Lower leg skin (tissue), 4 donors: Measurements from ENCODE around the gene MRPS25. TPM values are rescaled to one million over a fixed set of nuclear protein-coding genes. Genes with fewer than 3 reads are reported as not detected.
A peak's percentile ranks its signal among the peaks of the same experiment; 100 is the strongest.

Experiments
- DNase-seq, 2 donors: peaks; one replicate each; pipeline ENCODE4 v3.0.0-alpha.2; 2019; ENCODE audit warnings: low spot score in 2 of 2
- H3K4me3 ChIP-seq: fragments of 200-600 bp; sonication (generic); 2 replicates; pipeline ENCODE4 v1.5.1; 2017; ENCODE audit warnings: mild to moderate bottlenecking, low read depth; ENCODE audit not compliant: poor library complexity, severe bottlenecking
- POLR2A ChIP-seq, 2 donors: fragments of 450-650 bp; IDR thresholded peaks; one replicate each; pipeline ENCODE4 v1.6.1; 2016 to 2017; ENCODE audit warnings: antibody characterized with exemption in 2 of 2, mild to moderate bottlenecking in 1 of 2, moderate library complexity in 1 of 2
- WGBS, 2 donors: methylation state at CpG; one replicate each; pipeline ENCODE4 v1.1.5; 2018; 5-methylcytosine and 5-hydroxymethylcytosine counted together
- intact Hi-C: fragments of 100-400 bp; cut with DNase I; formaldehyde crosslinking; loops from one replicate; pipeline ENCODE4 v1.15.0; 2023; ENCODE audit warnings: low total_unique reads
- total RNA-seq, 4 donors: library from RNA; depleted of rRNA; stranded (reverse); fragments of >200 nt; gene quantifications; one replicate each; pipeline ENCODE4 v1.1.0, GENCODE V29; 2016
- TF ChIP-seq, protein P1 (sequence below), 3 donors: fragments of 450-650 bp; IDR thresholded peaks; one replicate each; pipeline ENCODE4 v1.5.1; 2016; ENCODE audit warnings: antibody characterized with exemption in 3 of 3, mild to moderate bottlenecking in 3 of 3, moderate library complexity in 2 of 3

Gene MRPS25
- total RNA-seq, 4 donors from 2014 or later: 21.7 to 35.7 (median 30.0) TPM

DNA sequence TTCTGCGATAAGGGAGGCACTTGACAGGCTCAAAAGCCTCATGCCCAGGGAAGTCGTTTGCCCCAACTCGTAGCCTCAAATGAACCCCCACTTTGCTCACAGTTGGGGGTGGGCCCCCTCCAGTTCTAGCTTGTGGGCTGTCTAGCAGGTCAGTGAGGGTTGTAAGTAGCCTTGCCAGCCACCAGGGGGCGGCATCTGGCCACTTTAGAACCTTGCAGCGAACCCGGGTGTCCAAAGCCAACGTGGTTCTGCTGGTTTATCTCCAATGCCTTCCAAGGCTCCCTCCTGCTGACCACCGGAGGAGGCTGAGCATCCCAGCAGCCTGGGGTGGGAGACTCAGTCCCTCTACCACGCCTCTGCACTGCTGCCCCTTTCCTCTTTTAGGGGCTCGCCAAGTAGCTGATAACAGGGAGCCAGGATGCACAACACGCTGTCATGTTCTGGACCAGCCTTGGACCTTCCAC is 43.0 kb upstream of the MRPS25 start:
- H3K4me3 ChIP-seq: no peak overlapping the region
- peak; percentile 32 to 93 for DNase-seq
- no peak for TF ChIP-seq POLR2A (IDR thresholded peaks at IDR 0.05)
- TF ChIP-seq, protein P1, sequence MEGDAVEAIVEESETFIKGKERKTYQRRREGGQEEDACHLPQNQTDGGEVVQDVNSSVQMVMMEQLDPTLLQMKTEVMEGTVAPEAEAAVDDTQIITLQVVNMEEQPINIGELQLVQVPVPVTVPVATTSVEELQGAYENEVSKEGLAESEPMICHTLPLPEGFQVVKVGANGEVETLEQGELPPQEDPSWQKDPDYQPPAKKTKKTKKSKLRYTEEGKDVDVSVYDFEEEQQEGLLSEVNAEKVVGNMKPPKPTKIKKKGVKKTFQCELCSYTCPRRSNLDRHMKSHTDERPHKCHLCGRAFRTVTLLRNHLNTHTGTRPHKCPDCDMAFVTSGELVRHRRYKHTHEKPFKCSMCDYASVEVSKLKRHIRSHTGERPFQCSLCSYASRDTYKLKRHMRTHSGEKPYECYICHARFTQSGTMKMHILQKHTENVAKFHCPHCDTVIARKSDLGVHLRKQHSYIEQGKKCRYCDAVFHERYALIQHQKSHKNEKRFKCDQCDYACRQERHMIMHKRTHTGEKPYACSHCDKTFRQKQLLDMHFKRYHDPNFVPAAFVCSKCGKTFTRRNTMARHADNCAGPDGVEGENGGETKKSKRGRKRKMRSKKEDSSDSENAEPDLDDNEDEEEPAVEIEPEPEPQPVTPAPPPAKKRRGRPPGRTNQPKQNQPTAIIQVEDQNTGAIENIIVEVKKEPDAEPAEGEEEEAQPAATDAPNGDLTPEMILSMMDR (IDR thresholded peaks at IDR 0.05): peak in 1 of 3 donors; percentile 66
- intact Hi-C loops: no loop called here
- 19 to 25% methylated on average over 8 to 11 of the region's 11 CpGs for WGBS, 2 donors

DNA sequence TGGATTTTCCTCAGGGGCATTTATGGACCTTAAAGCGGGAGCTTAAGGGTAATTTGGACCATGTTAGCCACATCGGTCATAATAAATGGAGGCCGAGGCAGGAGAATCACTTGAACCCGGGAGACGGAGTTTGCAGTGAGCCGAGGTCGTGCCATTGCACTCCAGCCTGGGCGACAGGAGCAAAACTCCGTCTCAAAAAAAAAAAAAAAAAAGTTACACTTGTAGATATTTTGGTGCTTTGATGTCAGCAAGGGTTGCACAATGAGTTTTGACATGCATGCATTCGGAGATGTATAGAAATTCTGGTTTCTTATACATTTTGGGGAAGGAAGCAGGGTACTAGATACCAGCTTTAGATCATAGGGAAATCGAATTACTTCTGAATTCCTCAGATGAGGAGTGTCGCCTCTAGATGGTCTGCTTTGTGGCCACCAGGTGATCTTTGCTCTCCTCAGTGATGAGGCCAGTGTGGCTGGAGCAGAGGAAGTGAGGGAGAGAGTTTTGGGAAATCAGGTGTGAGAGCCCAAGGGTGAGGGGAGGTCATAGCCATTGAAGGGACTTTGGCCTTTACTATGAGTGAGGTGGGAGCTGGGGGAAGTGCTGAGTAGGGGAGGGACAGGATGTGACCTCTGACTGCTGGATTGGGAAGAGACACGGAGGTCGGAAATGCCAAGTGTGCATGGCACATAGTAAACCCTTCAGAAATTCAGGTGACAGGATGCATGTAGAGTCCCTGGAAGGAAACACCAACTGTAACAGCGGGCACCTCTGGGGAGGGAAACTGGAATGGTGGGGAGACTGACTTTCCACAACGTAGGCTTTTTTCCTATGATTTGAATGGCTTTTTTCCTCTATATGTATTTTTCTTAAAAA is 42.2 kb upstream of the MRPS25 start:
- intact Hi-C loops: no loop called here
- TF ChIP-seq, protein P1 (IDR thresholded peaks at IDR 0.05): no peak
- DNase-seq: no peak
- no peak overlapping the region for H3K4me3 ChIP-seq
- 69 to 70% methylated on average over 16 of the region's 16 CpGs for WGBS, 2 donors

DNA sequence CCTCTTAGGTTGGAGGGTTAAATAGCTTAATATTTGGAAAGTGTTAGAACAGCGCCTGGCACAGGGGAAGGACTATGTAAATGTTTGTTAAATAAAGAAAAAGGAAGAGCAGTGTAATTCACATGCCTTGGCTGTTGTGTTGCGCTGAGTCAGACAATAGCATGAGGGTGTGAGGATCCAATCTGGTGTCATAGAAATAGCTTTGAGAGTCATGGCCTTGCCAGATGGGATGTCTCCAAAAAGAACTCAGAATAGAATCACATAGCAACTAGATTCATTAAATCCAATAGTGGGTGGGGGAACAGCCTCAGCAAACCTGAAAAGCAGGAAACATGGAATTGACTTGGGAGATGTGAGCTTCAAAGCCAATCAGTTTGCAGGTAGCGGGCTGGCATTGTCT is 37.7 kb upstream of the MRPS25 start:
- peak in 1 of 2 donors; percentile 58 for DNase-seq
- intact Hi-C loops: no loop called here
- 25 to 35% methylated on average over 3 of the region's 3 CpGs for WGBS, 2 donors
- no peak for TF ChIP-seq POLR2A (IDR thresholded peaks at IDR 0.05)
- TF ChIP-seq, protein P1 (IDR thresholded peaks at IDR 0.05): no peak
- no peak overlapping the region for H3K4me3 ChIP-seq

DNA sequence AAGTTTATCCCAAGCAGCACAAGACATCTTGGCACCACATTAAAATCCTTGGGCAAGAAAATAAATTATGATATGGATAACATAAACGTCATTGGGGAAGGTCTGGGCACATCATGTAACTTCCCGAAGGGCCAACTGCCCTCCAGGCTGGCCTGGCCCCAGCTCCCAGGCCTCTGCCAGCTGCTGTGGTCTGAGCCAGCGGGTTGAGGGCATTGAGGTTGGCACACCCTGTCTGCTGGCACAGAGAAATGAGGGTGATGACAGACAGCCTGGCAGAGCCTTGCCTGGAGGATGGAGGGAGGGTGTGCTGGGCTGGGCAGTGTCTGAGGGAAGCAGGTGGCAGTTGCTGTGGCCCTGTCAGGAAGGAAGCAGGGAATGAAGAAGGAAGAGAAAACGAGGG is 37.1 kb upstream of the MRPS25 start:
- TF ChIP-seq POLR2A (IDR thresholded peaks at IDR 0.05): no peak
- no peak overlapping the region for H3K4me3 ChIP-seq
- DNase-seq: peak; percentile 68 to 91
- 21 to 22% methylated on average over 4 of the region's 4 CpGs for WGBS, 2 donors
- intact Hi-C loops: no loop called here

DNA sequence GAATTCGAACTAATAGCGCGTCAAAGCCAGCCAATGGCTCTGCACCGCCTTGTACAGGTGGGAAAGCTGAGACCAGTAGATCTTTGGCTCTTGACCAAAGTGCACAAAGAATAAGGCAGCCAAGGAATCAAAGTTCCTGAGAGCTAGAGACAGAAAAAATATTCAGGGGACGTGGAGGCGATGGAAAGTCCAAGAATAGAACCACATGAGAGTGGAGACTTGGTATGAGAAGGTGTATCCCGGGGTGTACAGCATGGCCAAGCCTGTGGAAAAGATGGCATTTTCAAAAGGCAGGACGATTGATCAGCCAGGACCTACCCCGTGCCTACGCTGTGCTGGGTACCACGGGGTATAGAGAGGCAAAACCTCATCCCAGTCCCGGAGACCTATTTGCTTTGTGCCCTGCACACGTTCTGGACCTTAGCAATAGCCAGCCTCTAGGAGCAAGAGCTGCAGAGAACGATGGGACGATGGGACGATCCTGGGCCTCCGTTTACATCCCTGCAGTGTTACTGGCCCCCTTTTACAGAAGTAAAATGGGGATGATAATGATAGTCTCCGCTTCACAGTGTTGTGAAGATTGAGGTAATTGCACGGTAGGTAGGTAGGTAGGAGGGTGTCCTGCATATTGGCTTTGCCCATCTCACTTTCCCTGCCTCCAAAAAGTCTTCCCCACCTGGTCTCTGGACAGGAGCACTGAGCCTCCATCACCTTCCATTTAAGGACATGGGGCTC is 34.4 kb upstream of the MRPS25 start:
- WGBS, 2 donors: 13 to 16% methylated on average over 19 of the region's 19 CpGs
- TF ChIP-seq POLR2A (IDR thresholded peaks at IDR 0.05): no peak
- TF ChIP-seq, protein P1 (IDR thresholded peaks at IDR 0.05): no peak
- intact Hi-C loops: no loop called here
- peak overlapping the region; percentile 95 for H3K4me3 ChIP-seq
- DNase-seq: no peak
